Pancreas (tissue), 10 donors: ENCODE results near the gene STK11. TPM values are rescaled to one million over a fixed set of nuclear protein-coding genes. Genes with fewer than 3 reads are reported as not detected.

ENCODE experiments used
- ATAC-seq, 4 donors: fragments of 200-7000 bp; cut with Tn5 transposase; one replicate each; pipeline versions ENCODE4 v1.8.0 to v1.9.1; 2020; ENCODE audit warnings: mild to moderate bottlenecking in 4 of 4, moderate library complexity in 4 of 4
- DNase-seq, 6 donors: peaks; one replicate each; pipeline ENCODE4 v3.0.0-alpha.2; 2020
- FAIRE-seq: peaks from 2 replicates; lab custom pipeline; 2012; peaks lifted over from hg19 to GRCh38; lab: Jason Lieb, UNC
- H3K27ac ChIP-seq, 4 donors: fragments of 200-600 bp; sonication (generic); 1 replicate in 3 of 4; 2 replicates in 1 of 4; pipeline versions ENCODE4 v1.5.0 to v1.8.0; 2020
- H3K27me3 ChIP-seq, 4 donors: fragments of 200-600 bp; one replicate each; pipeline ENCODE4 v1.8.0; 2021
- H3K36me3 ChIP-seq, 3 donors: fragments of 200-600 bp; sonication (generic) in 1 of 3; one replicate each; pipeline versions ENCODE4 v1.5.0 to v1.8.0; 2020 to 2021
- H3K4me1 ChIP-seq, 3 donors: fragments of 200-600 bp; one replicate each; pipeline ENCODE4 v1.8.0; 2021
- H3K4me3 ChIP-seq, 4 donors: fragments of 200-600 bp; sonication (generic) in 2 of 4; one replicate each; pipeline versions ENCODE4 v1.5.0 to v1.8.0; 2020 to 2021
- H3K9me3 ChIP-seq, 4 donors: fragments of 200-600 bp; one replicate each; pipeline ENCODE4 v1.8.0; 2021
- WGBS, 2 donors: extraction: QIAGEN DNeasy Blood & Tissue Kit; methylation state at CpG; one replicate each; pipeline ENCODE4 v1.1.7; 2013; 5-methylcytosine and 5-hydroxymethylcytosine counted together
- intact Hi-C, 3 donors: fragments of 100-400 bp; cut with DNase I; formaldehyde crosslinking; loops; one replicate each; pipeline versions ENCODE4 v1.11.1 to v1.14.2; 2022
- polyA plus RNA-seq, 2 donors: library from polyadenylated mRNA; stranded (reverse); fragments of 200-250 nt; gene quantifications; one replicate each; pipeline ENCODE4 v1.2.3, GENCODE V29; 2013
- total RNA-seq, 6 donors: library from RNA; stranded (reverse); fragmentation: NEBNext Ultra II Directional in 4 of 6; extraction: Animal tissue kit (Norgen Biotek cat#: 25700) in 4 of 6; gene quantifications; one replicate each; pipeline versions ENCODE4 v1.2.1 to v1.2.4, GENCODE V29; 2021 to 2023
- TF ChIP-seq, protein P1 (sequence below), 4 donors: fragments of 200-600 bp; sonication (generic) in 3 of 4; IDR thresholded peaks; one replicate each; pipeline versions ENCODE4 v1.5.0 to v1.8.0; 2021; ENCODE audit warnings: antibody characterized with exemption in 4 of 4
- donor health status: healthy with polysubstance abuse.
- donor health status: DM: no; HTN: no; CAD: no; lungs with moderate emphysema.
- donor health status: DM: no; HTN: no; CAD: no.
- donor health status: control.
- donor health status: control.
- donor health status: Bipolar disorder and iron deficiency.
- donor health status: DM: yes; HTN: yes; CAD: no.
- donor health status: DM: no; HTN: no; CAD: no.
- donor health status: DM: no; HTN: no; CAD: no.
- donor health status: DM: yes; HTN: yes; CAD: no.

Gene STK11
- total and polyA plus RNA-seq, 8 donors: 20.1 to 62.2 (median 24.8) TPM

DNA sequence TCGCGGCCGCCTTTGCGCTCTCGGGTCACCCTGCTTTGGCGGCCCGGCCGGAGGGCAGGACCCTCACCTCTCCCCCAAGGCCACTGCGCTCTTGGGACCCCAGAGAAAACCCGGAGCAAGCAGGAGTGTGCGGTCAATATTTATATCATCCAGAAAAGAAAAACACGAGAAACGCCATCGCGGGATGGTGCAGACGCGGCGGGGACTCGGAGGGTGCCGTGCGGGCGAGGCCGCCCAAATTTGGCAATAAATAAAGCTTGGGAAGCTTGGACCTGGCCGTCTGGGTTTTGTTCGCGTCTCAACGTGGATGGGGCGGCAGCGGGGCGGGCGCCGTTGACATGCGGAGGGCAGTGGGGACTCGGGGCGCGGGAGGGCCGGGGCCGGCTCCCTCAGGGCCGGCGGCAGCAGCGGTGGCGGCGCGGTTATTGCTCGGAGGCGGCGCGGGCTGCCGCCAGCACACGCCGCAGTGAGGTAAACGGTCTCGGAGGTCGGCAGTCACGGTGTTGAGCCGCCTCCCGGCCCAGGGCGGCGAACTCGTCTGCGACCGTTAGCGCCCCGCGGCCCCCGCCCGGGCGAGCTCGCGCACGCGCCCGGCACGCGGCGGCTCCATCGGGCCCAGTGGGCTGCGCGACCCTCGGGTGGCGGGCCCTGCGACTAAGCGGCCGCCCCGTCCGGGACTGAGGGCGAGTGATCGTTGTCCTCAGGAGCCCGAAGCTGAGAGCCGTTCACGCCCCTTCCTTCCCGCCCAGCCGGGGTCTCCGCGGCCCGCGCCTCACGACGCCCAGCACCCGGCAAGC is 22.8 kb downstream of the STK11 start:
- Histone ChIP-seq H3K4me1 (peaks cover 11 to 18% (median 15%) of the 10 kb centered on the region in 3 donors), H3K27me3 (no peaks in the 10 kb centered on the region), H3K36me3 (peaks cover 0 to 12% (median 5%) of the 10 kb centered on the region in 3 donors), H3K27ac (no peak overlapping the region), H3K4me3 (no peak overlapping the region), H3K9me3 (no peaks in the 10 kb centered on the region)
- 96% methylated on average over 95 to 100 of the region's 100 CpGs for WGBS, 2 donors
- TF ChIP-seq, protein P1, sequence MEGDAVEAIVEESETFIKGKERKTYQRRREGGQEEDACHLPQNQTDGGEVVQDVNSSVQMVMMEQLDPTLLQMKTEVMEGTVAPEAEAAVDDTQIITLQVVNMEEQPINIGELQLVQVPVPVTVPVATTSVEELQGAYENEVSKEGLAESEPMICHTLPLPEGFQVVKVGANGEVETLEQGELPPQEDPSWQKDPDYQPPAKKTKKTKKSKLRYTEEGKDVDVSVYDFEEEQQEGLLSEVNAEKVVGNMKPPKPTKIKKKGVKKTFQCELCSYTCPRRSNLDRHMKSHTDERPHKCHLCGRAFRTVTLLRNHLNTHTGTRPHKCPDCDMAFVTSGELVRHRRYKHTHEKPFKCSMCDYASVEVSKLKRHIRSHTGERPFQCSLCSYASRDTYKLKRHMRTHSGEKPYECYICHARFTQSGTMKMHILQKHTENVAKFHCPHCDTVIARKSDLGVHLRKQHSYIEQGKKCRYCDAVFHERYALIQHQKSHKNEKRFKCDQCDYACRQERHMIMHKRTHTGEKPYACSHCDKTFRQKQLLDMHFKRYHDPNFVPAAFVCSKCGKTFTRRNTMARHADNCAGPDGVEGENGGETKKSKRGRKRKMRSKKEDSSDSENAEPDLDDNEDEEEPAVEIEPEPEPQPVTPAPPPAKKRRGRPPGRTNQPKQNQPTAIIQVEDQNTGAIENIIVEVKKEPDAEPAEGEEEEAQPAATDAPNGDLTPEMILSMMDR (IDR thresholded peaks at IDR 0.05): no peak
- intact Hi-C loops: no loop called here
- FAIRE-seq: no peak
- ATAC-seq: no peak
- DNase-seq: no peak

DNA sequence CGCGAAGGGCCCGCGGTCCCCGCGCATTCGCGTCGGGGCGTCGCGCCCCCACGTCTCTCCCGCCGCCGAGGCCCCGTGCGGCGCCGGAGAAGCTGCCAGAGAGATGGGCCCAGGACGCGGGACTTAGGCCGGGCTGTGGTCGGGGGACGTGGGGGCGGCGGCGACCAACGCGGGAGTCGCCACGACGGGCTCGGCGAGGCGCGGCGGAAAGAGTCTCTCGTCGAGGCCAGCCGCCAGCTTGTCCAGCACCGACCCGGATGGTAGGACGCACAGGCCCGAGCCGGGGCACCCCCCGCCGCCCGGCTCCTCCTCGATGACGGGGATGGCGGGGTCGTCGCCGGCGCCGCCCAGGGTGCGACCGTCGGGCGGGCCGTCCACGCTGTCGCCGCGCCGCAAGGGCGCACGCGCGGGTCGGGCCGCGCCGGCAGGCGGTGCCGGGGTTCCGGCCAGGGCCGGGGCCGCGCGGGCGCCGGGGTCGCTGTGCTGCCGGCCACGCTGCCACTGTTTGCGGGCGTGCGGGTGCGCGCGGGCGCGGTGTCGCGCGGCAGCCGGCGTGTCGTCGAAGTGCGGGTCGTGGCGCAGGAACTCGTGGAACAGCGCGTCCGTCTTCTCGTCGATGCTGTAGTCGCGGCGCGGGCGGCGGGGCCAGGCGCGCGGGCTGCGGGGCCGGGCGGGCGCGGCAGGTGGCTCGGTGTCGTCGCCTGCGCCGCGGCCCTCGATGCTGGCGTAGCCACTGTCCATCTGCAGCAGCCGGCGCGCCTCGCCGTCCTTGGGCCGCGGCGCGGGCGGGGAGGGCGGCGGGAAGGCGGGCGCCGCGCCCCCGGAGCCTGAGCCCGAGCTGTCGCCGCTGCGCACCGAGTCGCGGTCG is 23.7 kb downstream of the STK11 start:
- H3K4me3 ChIP-seq: no peak overlapping the region
- WGBS, 2 donors: 88 to 91% methylated on average over 128 to 158 of the region's 158 CpGs
- peaks cover 0 to 8% (median 5%) of the 10 kb centered on the region in 3 donors for H3K36me3 ChIP-seq
- ATAC-seq (no peak), FAIRE-seq (no peak), DNase-seq (no peak)
- no peaks in the 10 kb centered on the region for H3K9me3 ChIP-seq
- H3K4me1 ChIP-seq: peaks cover 15 to 23% (median 19%) of the 10 kb centered on the region in 3 donors
- no peaks in the 10 kb centered on the region for H3K27me3 ChIP-seq
- H3K27ac ChIP-seq: no peak overlapping the region
- TF ChIP-seq, protein P1 (IDR thresholded peaks at IDR 0.05): no peak
- intact Hi-C loops: no loop called here

DNA sequence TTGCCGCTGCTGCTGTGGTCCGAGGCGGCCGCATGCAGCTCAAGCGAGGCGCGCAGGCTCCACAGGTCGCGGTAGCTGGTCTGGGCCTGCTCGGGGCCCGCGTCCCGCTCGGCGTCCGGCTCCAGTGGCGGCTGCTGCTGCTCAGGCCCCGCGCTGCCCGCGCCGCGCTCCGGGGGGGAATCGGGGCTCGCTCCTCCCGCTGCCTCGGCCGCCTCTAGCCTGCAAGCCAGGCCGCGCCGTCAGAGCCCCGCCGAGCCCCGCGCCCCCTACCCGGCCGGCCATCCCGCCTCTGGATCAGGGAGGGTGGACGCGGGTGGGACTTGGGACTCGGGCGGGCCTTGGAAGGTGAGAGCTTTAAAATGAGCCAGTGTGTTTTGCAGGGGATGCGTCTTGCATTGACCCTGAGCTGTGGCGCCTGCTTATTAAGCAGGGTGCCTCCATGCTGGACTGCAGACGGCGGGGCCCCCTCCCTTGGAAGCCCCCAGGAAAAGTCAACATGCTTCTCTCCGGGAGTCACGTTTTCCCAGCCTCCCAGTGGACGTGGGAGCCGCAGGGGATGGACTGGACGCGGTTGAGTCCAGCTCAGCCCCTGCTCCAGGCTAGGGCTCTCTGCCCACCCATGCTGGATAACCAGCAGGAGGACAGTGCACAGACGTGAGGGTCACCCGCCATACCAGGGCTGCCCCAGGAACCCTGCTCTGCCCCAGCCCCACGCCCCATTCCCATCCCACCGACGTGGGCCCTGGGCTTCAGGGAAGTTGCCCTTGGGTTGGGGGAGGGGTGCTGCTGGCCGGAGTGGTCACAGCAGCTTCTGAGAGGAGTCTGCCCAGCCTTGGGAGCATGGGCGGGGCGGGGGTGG is 24.6 kb downstream of the STK11 start:
- DNase-seq (no peak), ATAC-seq (no peak), FAIRE-seq (no peak)
- whole genome bisulfite sequencing, 2 donors: 87 to 90% methylated on average over 49 to 61 of the region's 61 CpGs
- intact Hi-C loops: no loop called here
- Histone ChIP-seq H3K27me3 (no peaks in the 10 kb centered on the region), H3K4me1 (peaks cover 15 to 23% (median 19%) of the 10 kb centered on the region in 3 donors), H3K9me3 (no peaks in the 10 kb centered on the region), H3K4me3 (no peak overlapping the region), H3K27ac (no peak overlapping the region), H3K36me3 (peaks cover 0 to 8% (median 5%) of the 10 kb centered on the region in 3 donors)
- TF ChIP-seq, protein P1 (IDR thresholded peaks at IDR 0.05): no peak

DNA sequence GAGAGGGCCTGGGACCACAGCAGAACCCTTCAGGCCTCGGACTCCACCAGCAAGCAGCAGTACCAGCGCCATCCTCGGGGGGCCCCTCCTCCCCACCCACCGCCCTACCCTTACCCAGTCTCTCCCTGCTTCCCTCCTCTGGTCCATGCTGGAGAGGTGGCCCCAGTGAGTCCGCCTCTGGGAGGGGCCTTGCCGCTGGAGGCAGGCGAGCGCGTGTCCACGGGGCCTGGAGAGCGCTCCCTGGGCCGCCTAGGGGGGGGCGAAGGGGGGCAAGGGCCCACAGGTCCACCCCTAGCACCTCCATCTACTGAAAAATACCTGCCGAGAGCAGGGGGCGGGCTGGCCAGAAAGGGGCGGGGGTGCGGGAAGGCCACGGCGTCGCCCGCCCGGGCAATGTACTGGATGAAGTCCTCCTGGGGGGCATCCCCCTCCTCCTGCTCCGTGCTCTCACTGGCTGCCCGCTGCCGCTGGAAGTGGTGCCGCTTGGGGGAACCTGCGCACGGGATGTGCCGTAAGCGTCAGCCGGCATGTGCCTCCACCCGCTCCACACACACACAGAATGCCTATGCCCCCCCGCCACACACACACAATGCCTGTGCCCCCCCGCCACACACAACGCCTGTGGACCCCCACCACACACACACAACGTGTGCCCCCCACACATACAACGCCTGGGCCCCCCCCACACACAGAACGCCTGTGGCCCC is 25.4 kb downstream of the STK11 start:
- WGBS, 2 donors: 79% methylated on average over 32 to 38 of the region's 38 CpGs
- ATAC-seq (no peak), FAIRE-seq (no peak), DNase-seq (no peak)
- no peak overlapping the region for H3K4me3 ChIP-seq
- TF ChIP-seq, protein P1 (IDR thresholded peaks at IDR 0.05): no peak
- H3K27me3 ChIP-seq: no peaks in the 10 kb centered on the region
- intact Hi-C loops: no loop called here
- peaks cover 0 to 8% (median 5%) of the 10 kb centered on the region in 3 donors for H3K36me3 ChIP-seq
- no peaks in the 10 kb centered on the region for H3K9me3 ChIP-seq
- peaks cover 15 to 23% (median 19%) of the 10 kb centered on the region in 3 donors for H3K4me1 ChIP-seq
- H3K27ac ChIP-seq: no peak overlapping the region
